HG02588 (cell line): Measurements from ENCODE around the gene CACNA2D3.

ENCODE experiments used
- ATAC-seq: cut with Tn5 transposase; IDR thresholded peaks from one replicate; pipeline ENCODE4 v1.9.1; 2021; ENCODE audit warnings: mild to moderate bottlenecking, moderate library complexity; ENCODE audit not compliant: unreplicated experiment

Gene CACNA2D3

GRCh38 chr3:54360320-54360719 is 238.0 kb downstream of the CACNA2D3 start:
- no peak for ATAC-seq

GRCh38 chr3:54361746-54362283 is 239.5 kb downstream of the CACNA2D3 start:
- ATAC-seq, result no peak

GRCh38 chr3:54366007-54366750 is 243.8 kb downstream of the CACNA2D3 start:
- no peak for ATAC-seq

DNA sequence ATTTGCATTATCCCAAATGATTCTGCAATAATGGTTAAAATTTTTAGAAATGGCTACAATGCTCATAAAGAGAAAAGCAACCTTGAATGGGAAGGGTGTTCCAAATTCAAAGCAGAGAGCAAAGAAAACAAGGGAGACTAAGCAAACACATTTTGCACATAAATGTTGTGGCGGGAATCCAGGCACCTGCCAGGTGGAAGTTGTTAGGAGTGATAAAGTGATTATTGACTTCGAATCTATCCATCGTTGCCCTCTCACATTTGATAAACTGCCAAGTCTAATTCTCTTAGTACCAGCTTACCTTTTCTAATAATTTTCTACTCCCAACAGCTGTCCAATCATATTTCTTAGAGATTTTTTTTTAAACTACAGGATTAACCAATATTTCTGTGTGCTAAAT is 244.5 kb downstream of the CACNA2D3 start:
- ATAC-seq, result no peak

GRCh38 chr3:54372232-54372631 is 249.9 kb downstream of the CACNA2D3 start:
- no peak for ATAC-seq

GRCh38 chr3:54374214-54374852 is 252.0 kb downstream of the CACNA2D3 start:
- ATAC-seq, result no peak

DNA sequence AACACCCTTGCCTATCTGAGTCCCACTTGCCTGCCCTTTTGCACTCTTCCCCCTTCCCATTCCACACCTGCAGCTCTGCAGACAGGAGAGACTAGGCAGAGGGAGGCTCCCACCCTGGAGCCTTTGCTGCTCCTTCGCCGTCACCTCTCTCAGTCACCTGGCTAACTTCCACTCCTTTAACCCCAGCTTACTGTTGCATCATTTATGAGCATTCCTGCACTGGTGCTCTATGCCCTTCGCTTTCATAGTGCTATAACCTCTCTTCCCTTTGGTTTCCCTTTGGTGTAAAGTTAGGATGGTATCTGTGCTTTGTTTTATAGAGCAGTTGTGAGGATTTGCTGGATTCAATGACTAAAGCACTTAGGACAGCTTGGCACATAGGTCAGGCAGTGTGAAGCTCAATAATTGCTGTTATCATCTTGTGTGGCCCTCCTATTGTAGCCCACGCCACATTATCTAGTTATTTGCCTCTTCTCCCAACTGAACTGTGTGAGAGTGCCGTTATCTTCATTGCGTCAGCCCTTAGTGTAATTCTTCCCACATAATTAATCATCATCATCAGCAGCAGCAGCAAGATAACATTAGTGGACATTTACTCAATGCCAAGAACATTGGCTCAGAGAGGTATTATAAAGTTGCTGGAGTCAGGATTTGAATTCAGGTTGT is 253.9 kb downstream of the CACNA2D3 start:
- no peak for ATAC-seq

GRCh38 chr3:54376939-54377578 is 254.7 kb downstream of the CACNA2D3 start:
- ATAC-seq, result no peak

DNA sequence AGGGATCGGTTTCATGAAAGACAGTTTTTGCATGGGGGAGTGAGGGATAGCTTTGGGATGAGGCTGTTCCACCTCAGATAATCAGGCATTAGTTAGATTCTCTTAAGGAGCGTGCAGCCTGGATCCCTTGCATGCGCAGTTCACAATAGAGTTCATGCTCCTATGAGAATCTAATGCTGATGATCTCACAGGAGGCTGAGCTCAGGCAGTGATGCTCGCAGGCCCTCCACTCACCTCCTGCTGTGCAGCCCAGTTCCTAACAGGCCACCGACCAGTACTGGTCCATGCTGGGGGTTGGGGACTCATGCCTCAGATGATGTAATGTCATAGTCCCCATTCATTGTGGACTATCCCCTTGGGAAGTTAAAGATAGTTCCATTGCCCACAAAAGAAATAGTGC is 255.8 kb downstream of the CACNA2D3 start:
- ATAC-seq, result no peak

GRCh38 chr3:54384279-54384678 is 261.9 kb downstream of the CACNA2D3 start:
- ATAC-seq, result no peak

GRCh38 chr3:54390582-54390981 is 268.2 kb downstream of the CACNA2D3 start:
- no peak for ATAC-seq

- no peak for ATAC-seq
Measured at GRCh38 chr3:54393150-54393549, 270.8 kb downstream of the CACNA2D3 start.

DNA sequence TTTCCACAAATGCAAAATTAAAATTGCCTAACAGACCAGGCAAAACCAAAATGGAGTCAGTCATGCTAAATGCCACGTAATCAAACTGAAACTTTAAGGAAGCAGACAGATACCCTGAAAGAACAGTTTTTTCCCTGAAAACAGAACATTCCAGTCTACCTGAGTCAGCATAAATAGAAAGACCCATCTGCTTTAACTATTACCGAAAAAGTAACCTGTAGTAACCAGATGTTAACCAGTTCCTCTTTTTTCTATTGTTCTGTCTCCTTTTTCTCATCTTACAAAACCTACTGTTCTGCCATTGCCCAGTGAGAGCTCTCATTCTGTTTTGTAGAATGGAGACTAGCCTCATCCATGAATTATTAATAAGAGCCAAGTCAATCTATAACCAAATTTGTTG is 286.0 kb downstream of the CACNA2D3 start:
- no peak for ATAC-seq

GRCh38 chr3:54421943-54422342 is 299.6 kb downstream of the CACNA2D3 start:
- no peak for ATAC-seq

DNA sequence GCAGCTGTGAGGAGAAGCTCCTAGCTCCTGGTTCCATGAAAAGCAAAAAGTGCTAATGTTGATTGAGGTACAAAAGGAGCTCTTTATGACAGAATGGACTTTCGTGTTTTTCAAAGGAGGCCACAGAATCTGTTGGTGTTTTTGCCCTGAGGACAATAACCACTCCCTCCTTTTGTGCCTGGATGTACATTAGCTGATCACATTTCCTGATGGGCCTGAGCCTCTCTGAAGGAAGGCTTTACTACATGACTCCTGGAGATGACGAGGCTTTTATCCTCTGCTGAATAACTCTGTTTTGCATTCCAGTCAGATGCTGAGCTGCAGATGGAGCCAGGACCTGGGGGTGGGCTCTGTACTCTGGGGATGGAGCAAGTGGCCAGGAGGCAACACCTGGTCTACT is 301.9 kb downstream of the CACNA2D3 start:
- no peak for ATAC-seq

- no peak for ATAC-seq
Measured at GRCh38 chr3:54426381-54426780, 304.0 kb downstream of the CACNA2D3 start.

- ATAC-seq, result no peak
Measured at GRCh38 chr3:54427501-54427900, 305.1 kb downstream of the CACNA2D3 start.

GRCh38 chr3:54427941-54428871 is 305.9 kb downstream of the CACNA2D3 start:
- no peak for ATAC-seq

DNA sequence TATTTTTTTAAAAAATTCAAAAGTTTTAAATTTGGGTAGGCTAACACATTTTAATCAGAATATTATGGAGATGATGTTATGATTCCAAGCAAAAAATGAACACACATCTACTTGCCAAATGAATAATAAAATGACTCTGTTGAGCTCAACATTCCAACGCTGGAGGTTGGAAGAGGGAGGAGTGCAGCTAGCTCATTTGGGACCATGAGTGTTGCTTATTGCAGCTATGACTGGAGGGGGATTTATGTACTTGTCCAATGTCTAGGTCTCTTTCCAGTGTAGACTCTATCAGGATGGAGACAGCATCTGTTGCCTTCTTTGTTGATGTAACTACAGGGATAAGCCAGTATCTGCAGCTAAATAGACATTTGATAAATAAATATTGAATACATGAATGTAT is 310.6 kb downstream of the CACNA2D3 start:
- ATAC-seq, result no peak

GRCh38 chr3:54433846-54434245 is 311.5 kb downstream of the CACNA2D3 start:
- ATAC-seq, result no peak
